ENCODE data around the gene INPP5F.
A peak's percentile ranks its signal among the peaks of the same experiment; 100 is the strongest.

The INPP5F gene

GRCh38 chr10:119872610-119872859, 146.7 kb downstream of the INPP5F start, which contains the start of gene MCMBP:
Gene MCMBP (minus strand): TSS chr10:119872843. CDS start chr10:119872584, 259 bp downstream.
- H3K9me3 ChIP-seq (ENCODE audit: control insufficient read depth in 5 of 5, low read length in 5 of 5), result no peaks in the 10 kb centered on the region
- peak within 1 kb of the TSS; percentile 78 to 95 (median 93) for H3K4me3 ChIP-seq (ENCODE audit: low read depth in 1 of 5, low read length in 5 of 5)
- peak within 1 kb of the TSS; percentile 77 to 85 (median 81) for H3K9ac ChIP-seq (ENCODE audit: low read length in 5 of 5)
- peaks cover 0 to 41% (median 33%) of the 10 kb centered on the region in 5 donors for H3K4me1 ChIP-seq (ENCODE audit: control insufficient read depth in 5 of 5, insufficient read depth in 5 of 5, low read length in 5 of 5)
- peak within 1 kb of the TSS; percentile 91 for H3K27ac ChIP-seq (ENCODE audit: low read depth, low read length)
- no peaks in the 10 kb centered on the region for H3K27me3 ChIP-seq (ENCODE audit: control insufficient read depth in 5 of 5, insufficient read depth in 4 of 5, low read length in 5 of 5)
- no peaks in the 10 kb centered on the region for H3K36me3 ChIP-seq (ENCODE audit: control insufficient read depth in 5 of 5, insufficient read depth in 5 of 5, low read length in 5 of 5)

- H3K36me3 ChIP-seq (ENCODE audit: control insufficient read depth in 5 of 5, insufficient read depth in 5 of 5, low read length in 5 of 5), result no peaks in the 10 kb centered on the region
- peak overlapping the region; percentile 78 to 95 (median 93) for H3K4me3 ChIP-seq (ENCODE audit: low read depth in 1 of 5, low read length in 5 of 5)
- H3K27me3 ChIP-seq (ENCODE audit: control insufficient read depth in 5 of 5, insufficient read depth in 4 of 5, low read length in 5 of 5), result no peaks in the 10 kb centered on the region
- peak overlapping the region; percentile 77 to 85 (median 81) for H3K9ac ChIP-seq (ENCODE audit: low read length in 5 of 5)
- peak overlapping the region; percentile 91 for H3K27ac ChIP-seq (ENCODE audit: low read depth, low read length)
- H3K4me1 ChIP-seq (ENCODE audit: control insufficient read depth in 5 of 5, insufficient read depth in 5 of 5, low read length in 5 of 5), result peaks cover 0 to 35% (median 28%) of the 10 kb centered on the region in 5 donors
- H3K9me3 ChIP-seq (ENCODE audit: control insufficient read depth in 5 of 5, low read length in 5 of 5), result no peaks in the 10 kb centered on the region
These were observed 147.2 kb downstream of the INPP5F start for GRCh38 chr10:119872860-119873681.

- Histone ChIP-seq H3K27ac (ENCODE audit: low read depth, low read length) (no peak overlapping the region), H3K9me3 (ENCODE audit: control insufficient read depth in 5 of 5, low read length in 5 of 5) (no peaks in the 10 kb centered on the region), H3K9ac (ENCODE audit: low read length in 5 of 5) (no peak overlapping the region), H3K4me1 (ENCODE audit: control insufficient read depth in 5 of 5, insufficient read depth in 5 of 5, low read length in 5 of 5) (peaks cover 0 to 7% (median 6%) of the 10 kb centered on the region in 5 donors), H3K36me3 (ENCODE audit: control insufficient read depth in 5 of 5, insufficient read depth in 5 of 5, low read length in 5 of 5) (no peaks in the 10 kb centered on the region), H3K27me3 (ENCODE audit: control insufficient read depth in 5 of 5, insufficient read depth in 4 of 5, low read length in 5 of 5) (no peaks in the 10 kb centered on the region), H3K4me3 (ENCODE audit: low read depth in 1 of 5, low read length in 5 of 5) (no peak overlapping the region)
These were observed 152.7 kb downstream of the INPP5F start for GRCh38 chr10:119878524-119878923.

Measured in subcutaneous abdominal adipose tissue (tissue), 5 donors.